ENCODE measurements around the gene ARHGDIG. TPM values are rescaled to one million over a fixed set of nuclear protein-coding genes. Genes with fewer than 3 reads are reported as not detected.
"Not testable (repeated sequence)": the region's sequence is repeated elsewhere in the genome, so short reads cannot be mapped to it uniquely, and the experiment has no call there.

Gene ARHGDIG
- total and polyA plus RNA-seq, 7 experiments from 2014 or later, result 1.2 to 2.1 (median 1.4) TPM; not detected in 4

DNA sequence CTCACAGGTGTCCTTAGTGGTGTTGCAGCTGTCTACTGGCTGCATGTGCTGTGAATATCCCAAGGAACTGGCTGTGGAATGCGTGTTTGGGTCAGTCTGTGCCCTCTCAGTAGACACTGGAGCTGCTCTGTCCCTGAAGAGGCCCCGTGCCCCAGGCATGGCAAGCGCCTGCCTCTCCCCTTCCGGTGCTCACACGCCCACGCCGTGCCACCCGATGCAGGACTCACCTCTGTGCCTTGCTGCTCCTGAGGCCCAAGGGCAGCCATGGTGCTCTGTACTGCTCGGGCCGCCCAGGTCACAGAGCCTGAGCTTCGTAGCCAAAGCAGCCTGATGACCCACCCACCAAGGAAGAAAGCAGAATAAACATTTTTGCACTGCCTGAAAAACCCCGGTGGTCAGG is 14.7 kb upstream of the ARHGDIG start:
- Histone ChIP-seq H3K27me3 (ENCODE audit: control insufficient read depth in 2 of 2, insufficient read depth in 2 of 2, low read length in 2 of 2) (no peaks in the 10 kb centered on the region), H3K36me3 (ENCODE audit: control insufficient read depth in 2 of 3, insufficient read depth in 3 of 3, low read length in 3 of 3) (peaks cover 0 to 45% (median 0%) of the 10 kb centered on the region in 3 experiments), H3K27ac (ENCODE audit: low read depth, low read length) (no peak overlapping the region), H3K4me3 (ENCODE audit: low read length) (no peak overlapping the region), H3K4me1 (ENCODE audit: control insufficient read depth in 2 of 2, insufficient read depth in 2 of 2, low read length in 2 of 2) (no peaks in the 10 kb centered on the region), H3K9me3 (ENCODE audit: control insufficient read depth in 2 of 3, low read length in 3 of 3) (no peaks in the 10 kb centered on the region)
- intact Hi-C loops (cut with micrococcal nuclease), result no loop called here
- ChIA-PET POLR2A (interaction anchor here (1.2 kb wide), 1 partner anchor 31 kb away, joined by 3 read pairs; the partner anchor contains the start of gene FAM234A), CTCF (no interaction called here)
- H3K9me3 Mint-ChIP-seq, result peaks cover 0 to 3% (median 0%) of the 10 kb centered on the region in 11 donors
- peaks cover 0 to 4% (median 3%) of the 10 kb centered on the region in 5 donors for H3K36me3 Mint-ChIP-seq
- no peak overlapping the region for H3K4me3 Mint-ChIP-seq
- H3K27ac Mint-ChIP-seq, result peak overlapping the region in 1 of 9 donors; percentile 11
- ATAC-seq, result no peak
- DNase-seq, result no peak
- no peaks in the 10 kb centered on the region for H3K27me3 Mint-ChIP-seq
- H3K4me1 Mint-ChIP-seq, result peaks cover 0 to 7% (median 0%) of the 10 kb centered on the region in 7 donors

DNA sequence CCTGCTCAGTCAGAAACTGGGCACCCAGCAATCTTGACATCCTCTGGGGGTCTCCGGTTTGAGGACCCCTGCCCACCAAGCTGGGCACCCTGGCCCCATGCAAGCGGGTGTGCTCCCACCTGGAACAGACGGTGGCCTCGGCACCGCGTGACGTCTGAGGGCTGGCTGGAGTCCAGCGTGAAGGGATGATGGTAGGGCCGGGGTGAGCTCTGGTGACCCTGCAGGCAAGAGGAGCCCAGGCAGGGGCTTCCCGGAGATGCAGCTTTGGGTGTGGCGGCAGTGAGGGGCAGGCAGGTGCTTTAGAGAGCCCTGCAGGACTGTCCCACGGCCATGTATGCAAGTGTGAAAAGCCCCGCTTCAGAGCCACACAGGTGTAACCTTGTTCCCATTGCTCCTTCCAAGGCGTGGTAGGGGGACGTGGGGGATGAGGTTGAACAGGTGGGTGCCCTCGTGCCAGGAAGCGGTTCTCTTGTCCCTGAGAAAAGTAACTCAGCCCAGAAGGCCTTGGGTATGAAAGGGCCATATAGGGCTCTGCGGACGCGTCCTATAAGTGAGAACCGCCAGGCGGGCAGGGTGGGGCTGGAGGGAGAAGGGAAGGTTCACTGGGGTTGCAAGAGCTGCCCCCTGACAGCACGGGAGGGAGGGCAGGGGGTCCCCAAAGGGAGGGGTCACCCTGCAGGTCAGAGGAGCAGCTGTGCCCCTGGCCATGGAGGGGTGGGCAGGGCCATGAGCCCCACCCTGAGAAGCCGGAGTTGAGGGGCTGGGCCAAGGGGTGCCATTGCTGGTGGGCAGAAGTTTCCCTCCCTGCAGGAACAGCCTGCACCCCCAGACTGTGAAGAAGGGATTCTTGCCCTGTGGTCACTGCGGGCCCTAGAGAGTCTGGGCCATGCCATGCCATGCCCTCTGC is 13.9 kb upstream of the ARHGDIG start:
- CTCF ChIA-PET, result no interaction called here

DNA sequence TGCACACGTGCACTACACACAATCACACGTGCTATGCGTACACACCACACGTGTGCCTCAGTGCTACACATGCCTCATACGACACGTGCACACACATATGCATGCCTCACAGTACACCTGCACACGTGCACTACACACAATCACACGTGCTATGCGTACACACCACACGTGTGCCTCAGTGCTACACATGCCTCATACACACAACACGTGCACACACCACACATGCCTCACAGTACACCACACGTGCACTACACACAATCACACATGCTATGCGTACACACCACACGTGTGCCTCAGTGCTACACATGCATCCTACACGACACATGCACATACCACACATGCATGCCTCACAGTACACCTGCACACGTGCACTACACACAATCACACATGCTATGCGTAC is 12.8 kb upstream of the ARHGDIG start:
- CTCF ChIA-PET; H3K27ac ChIP-seq (ENCODE audit: low read depth, low read length); H3K4me3 Mint-ChIP-seq; H3K27me3 Mint-ChIP-seq; H3K9me3 ChIP-seq (ENCODE audit: control insufficient read depth in 2 of 3, low read length in 3 of 3); H3K9me3 Mint-ChIP-seq; H3K4me3 ChIP-seq (ENCODE audit: low read length); H3K4me1 ChIP-seq (ENCODE audit: control insufficient read depth in 2 of 2, insufficient read depth in 2 of 2, low read length in 2 of 2); H3K4me1 Mint-ChIP-seq; intact Hi-C loops (cut with micrococcal nuclease); DNase-seq; H3K27ac Mint-ChIP-seq; ATAC-seq; POLR2A ChIA-PET; H3K27me3 ChIP-seq (ENCODE audit: control insufficient read depth in 2 of 2, insufficient read depth in 2 of 2, low read length in 2 of 2); H3K36me3 Mint-ChIP-seq: not testable (repeated sequence)
- H3K36me3 ChIP-seq (ENCODE audit: control insufficient read depth in 2 of 3, insufficient read depth in 3 of 3, low read length in 3 of 3), result peaks cover 0 to 27% (median 0%) of the 10 kb centered on the region in 3 experiments

More for the DNA sequence above, 13.9 kb upstream of the ARHGDIG start:
- DNase-seq (peak in 1 of 9 donors; percentile 5), ATAC-seq (no peak)
- H3K4me3 ChIP-seq (ENCODE audit: low read length), result no peak overlapping the region
- no peaks in the 10 kb centered on the region for H3K9me3 ChIP-seq (ENCODE audit: control insufficient read depth in 2 of 3, low read length in 3 of 3)
- peaks cover 0 to 3% (median 0%) of the 10 kb centered on the region in 11 donors for H3K9me3 Mint-ChIP-seq
- intact Hi-C loops (cut with micrococcal nuclease), result no loop called here
- peaks cover 0 to 7% (median 0%) of the 10 kb centered on the region in 7 donors for H3K4me1 Mint-ChIP-seq
- H3K36me3 ChIP-seq (ENCODE audit: control insufficient read depth in 2 of 3, insufficient read depth in 3 of 3, low read length in 3 of 3), result peaks cover 0 to 37% (median 0%) of the 10 kb centered on the region in 3 experiments
- peaks cover 0 to 4% (median 0%) of the 10 kb centered on the region in 5 donors for H3K36me3 Mint-ChIP-seq
- no peak overlapping the region for H3K27ac ChIP-seq (ENCODE audit: low read depth, low read length)
- H3K4me1 ChIP-seq (ENCODE audit: control insufficient read depth in 2 of 2, insufficient read depth in 2 of 2, low read length in 2 of 2), result no peaks in the 10 kb centered on the region
- no peaks in the 10 kb centered on the region for H3K27me3 Mint-ChIP-seq
- no peak overlapping the region for H3K27ac Mint-ChIP-seq
- H3K27me3 ChIP-seq (ENCODE audit: control insufficient read depth in 2 of 2, insufficient read depth in 2 of 2, low read length in 2 of 2), result no peaks in the 10 kb centered on the region
- POLR2A ChIA-PET, result no interaction called here
- H3K4me3 Mint-ChIP-seq, result no peak overlapping the region

DNA sequence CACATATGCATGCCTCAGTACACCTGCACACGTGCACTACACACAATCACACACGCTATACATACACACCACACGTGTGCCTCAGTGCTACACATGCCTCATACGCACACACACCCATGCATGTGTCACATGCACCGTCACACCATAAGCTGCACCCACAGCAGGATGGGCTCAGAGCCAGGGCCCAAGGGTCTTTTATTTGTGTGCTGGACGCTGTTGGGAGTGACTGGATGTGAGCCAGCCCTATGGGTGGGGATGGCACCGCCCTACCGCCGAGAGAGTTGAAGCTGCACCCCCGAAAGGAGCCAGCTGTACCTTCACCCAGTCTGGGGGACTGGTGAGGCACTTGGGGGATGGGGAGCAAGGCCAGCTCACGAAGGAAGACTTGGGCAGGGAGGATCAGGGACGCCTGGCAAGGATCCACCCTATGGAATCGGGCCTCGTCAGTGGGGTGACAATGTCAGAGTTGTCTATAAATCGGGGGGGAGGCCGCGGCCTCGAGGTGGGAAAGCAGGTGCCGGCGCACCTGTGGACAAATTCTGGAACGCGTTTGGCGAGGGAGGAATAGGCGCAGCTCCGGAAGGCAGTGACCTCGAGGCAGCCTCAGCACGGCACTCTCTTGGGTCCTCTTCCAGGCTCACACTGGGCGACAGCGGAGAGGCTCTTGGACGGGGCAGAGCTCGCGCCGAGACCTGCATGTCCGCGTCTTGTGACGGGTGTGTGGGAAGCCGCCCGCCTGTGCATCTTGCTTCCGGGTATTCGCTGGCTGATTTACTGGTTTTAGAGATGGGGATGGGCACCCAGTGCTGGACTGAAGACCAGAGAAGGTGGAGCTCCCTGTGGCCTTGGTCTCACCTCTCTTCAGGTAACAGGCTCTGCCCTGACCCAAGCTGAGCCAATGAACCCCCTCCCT is 12.0 kb upstream of the ARHGDIG start:
- no peaks in the 10 kb centered on the region for H3K27me3 ChIP-seq (ENCODE audit: control insufficient read depth in 2 of 2, insufficient read depth in 2 of 2, low read length in 2 of 2)
- H3K4me3 ChIP-seq (ENCODE audit: low read length), result no peak overlapping the region
- CTCF ChIA-PET, result no interaction called here
- POLR2A ChIA-PET, result no interaction called here
- H3K27ac ChIP-seq (ENCODE audit: low read depth, low read length), result no peak overlapping the region
- Mint-ChIP-seq H3K9me3 (peaks cover 0 to 3% (median 0%) of the 10 kb centered on the region in 11 donors), H3K27ac (no peak overlapping the region), H3K4me3 (no peak overlapping the region), H3K27me3 (no peaks in the 10 kb centered on the region), H3K4me1 (peaks cover 0 to 7% (median 0%) of the 10 kb centered on the region in 7 donors), H3K36me3 (no peaks in the 10 kb centered on the region)
- H3K4me1 ChIP-seq (ENCODE audit: control insufficient read depth in 2 of 2, insufficient read depth in 2 of 2, low read length in 2 of 2), result no peaks in the 10 kb centered on the region
- no peaks in the 10 kb centered on the region for H3K9me3 ChIP-seq (ENCODE audit: control insufficient read depth in 2 of 3, low read length in 3 of 3)
- DNase-seq (no peak), ATAC-seq (no peak)
- H3K36me3 ChIP-seq (ENCODE audit: control insufficient read depth in 2 of 3, insufficient read depth in 3 of 3, low read length in 3 of 3), result peaks cover 0 to 21% (median 0%) of the 10 kb centered on the region in 3 experiments
- intact Hi-C loops (cut with micrococcal nuclease), result no loop called here

DNA sequence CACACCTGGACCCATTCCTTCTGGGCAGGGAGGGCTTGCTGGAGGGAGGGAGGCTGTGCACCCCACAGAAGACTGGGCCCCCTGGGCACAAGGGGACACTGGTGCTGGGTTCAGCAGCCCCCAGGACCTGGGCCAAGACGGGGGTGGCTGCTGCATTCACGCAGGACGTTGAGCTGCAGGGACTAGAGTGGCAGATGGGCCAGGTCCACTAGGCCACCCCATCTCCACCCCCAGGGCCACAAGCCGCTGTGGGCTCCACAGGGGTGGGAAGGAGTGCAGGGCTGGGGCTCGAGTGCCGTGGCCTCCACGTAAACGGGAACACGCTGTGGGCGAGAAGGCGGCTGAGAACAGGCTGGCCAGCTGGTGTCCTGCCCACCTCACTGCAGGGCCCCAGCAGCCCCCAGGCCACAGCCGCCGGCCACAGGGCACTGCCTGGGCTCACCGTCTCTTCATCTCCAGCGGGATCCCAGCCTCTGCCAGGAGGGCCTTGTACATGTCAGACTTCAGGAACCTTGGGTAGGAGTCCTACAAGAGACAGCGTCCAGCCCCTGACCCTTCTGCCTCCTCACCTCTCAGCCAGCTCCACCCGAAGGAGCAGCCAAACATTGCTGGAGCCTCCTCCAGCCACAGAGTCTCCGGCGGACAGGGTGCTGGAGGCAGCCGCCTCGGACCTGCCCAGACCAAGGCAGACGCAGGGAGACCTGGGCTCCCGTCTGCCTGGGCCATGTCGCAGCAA is 11.2 kb upstream of the ARHGDIG start:
- Mint-ChIP-seq H3K27ac (no peak overlapping the region), H3K4me1 (peaks cover 0 to 7% (median 0%) of the 10 kb centered on the region in 7 donors), H3K36me3 (no peaks in the 10 kb centered on the region), H3K9me3 (peaks cover 0 to 3% (median 0%) of the 10 kb centered on the region in 11 donors), H3K4me3 (no peak overlapping the region), H3K27me3 (peaks cover 0 to 1% (median 0%) of the 10 kb centered on the region in 5 donors)
- H3K27me3 ChIP-seq (ENCODE audit: control insufficient read depth in 2 of 2, insufficient read depth in 2 of 2, low read length in 2 of 2), result no peaks in the 10 kb centered on the region
- no peak for ATAC-seq
- H3K4me3 ChIP-seq (ENCODE audit: low read length), result no peak overlapping the region
- ChIA-PET CTCF (no interaction called here), POLR2A (no interaction called here)
- intact Hi-C loops (cut with micrococcal nuclease), result no loop called here
- H3K9me3 ChIP-seq (ENCODE audit: control insufficient read depth in 2 of 3, low read length in 3 of 3), result no peaks in the 10 kb centered on the region
- H3K4me1 ChIP-seq (ENCODE audit: control insufficient read depth in 2 of 2, insufficient read depth in 2 of 2, low read length in 2 of 2), result no peaks in the 10 kb centered on the region
- no peak for DNase-seq
- peaks cover 0 to 12% (median 0%) of the 10 kb centered on the region in 3 experiments for H3K36me3 ChIP-seq (ENCODE audit: control insufficient read depth in 2 of 3, insufficient read depth in 3 of 3, low read length in 3 of 3)
- H3K27ac ChIP-seq (ENCODE audit: low read depth, low read length), result no peak overlapping the region
